H1 (cell line): ENCODE measurements around the gene SS18L1.

Experiments
- CEBPB ChIP-seq: IDR thresholded peaks from 2 replicates; pipeline ENCODE4 v1.6.1; 2012; ENCODE audit warnings: low read depth, low read length
- CHD2 ChIP-seq: IDR thresholded peaks from 2 replicates; pipeline ENCODE4 v1.6.1; 2012; ENCODE audit warnings: low read length, improper control_type of control experiment
- E2F6 ChIP-seq: IDR thresholded peaks from 2 replicates; pipeline ENCODE4 v1.6.1; 2012; ENCODE audit warnings: inconsistent platforms
- EP300 ChIP-seq, 2 experiments: IDR thresholded peaks; 1 replicate in 1 of 2; 2 replicates in 1 of 2; pipeline ENCODE4 v1.6.1; 2011 to 2012; ENCODE audit warnings: low read depth in 2 of 2, low read length in 2 of 2, mild to moderate bottlenecking in 2 of 2, borderline replicate concordance in 1 of 2, inconsistent platforms in 1 of 2, moderate library complexity in 1 of 2
- JUND ChIP-seq: IDR thresholded peaks from 2 replicates; pipeline ENCODE4 v1.6.1; 2011; ENCODE audit warnings: mild to moderate bottlenecking, improper control_type of control experiment, low read length
- POLR2A ChIP-seq, 2 experiments: IDR thresholded peaks; 1 replicate in 1 of 2; 2 replicates in 1 of 2; pipeline ENCODE4 v1.6.1; 2011; ENCODE audit warnings: low read depth in 2 of 2, low read length in 2 of 2, mild to moderate bottlenecking in 2 of 2; ENCODE audit errors: control extremely low read depth in 1 of 2
- SIX5 ChIP-seq: IDR thresholded peaks from 2 replicates; pipeline ENCODE4 v1.6.1; 2011; ENCODE audit warnings: mild to moderate bottlenecking, low read depth, low read length
- SRF ChIP-seq: IDR thresholded peaks from 2 replicates; pipeline ENCODE4 v1.6.1; 2011; ENCODE audit warnings: mild to moderate bottlenecking, low read depth, low read length, moderate library complexity
- TAF1 ChIP-seq: IDR thresholded peaks from 2 replicates; pipeline ENCODE4 v1.6.1; 2011; ENCODE audit warnings: mild to moderate bottlenecking, low read depth, low read length
- ZNF274 ChIP-seq: IDR thresholded peaks from 2 replicates; pipeline ENCODE4 v1.7.0; 2012; ENCODE audit warnings: low read length, borderline replicate concordance; ENCODE audit errors: extremely low read depth

GRCh38 chr20:62179162-62179504 is 35.6 kb downstream of the SS18L1 start:
- TF ChIP-seq ZNF274 = no peak
- no peak for TF ChIP-seq CEBPB
- TF ChIP-seq POLR2A (IDR thresholded peaks at IDR 0.05; ENCODE audit: control extremely low read depth in 1 of 2, low read depth in 2 of 2, low read length in 2 of 2) = no peak
- no peak for TF ChIP-seq SIX5
- no peak for TF ChIP-seq CHD2
- no peak for TF ChIP-seq TAF1
- no peak for TF ChIP-seq SRF
- no peak for TF ChIP-seq E2F6
- no peak for TF ChIP-seq JUND
- no peak for TF ChIP-seq EP300 (IDR thresholded peaks at IDR 0.05; ENCODE audit: borderline replicate concordance in 1 of 2, low read depth in 2 of 2, low read length in 2 of 2)
